Duodenal mucosa (tissue), 2 donors: ENCODE data around the gene NHERF2.
"Not testable (repeated sequence)": the region's sequence is repeated elsewhere in the genome, so short reads cannot be mapped to it uniquely, and the experiment has no call there.

Experiments used
- H3K27ac ChIP-seq: one replicate; pipeline ENCODE4 v1.7.0; 2013; ENCODE audit warnings: low read depth, low read length
- H3K27me3 ChIP-seq, 2 donors: one replicate each; pipeline ENCODE4 v1.7.0; 2013; ENCODE audit warnings: low read length in 2 of 2, control low read depth in 1 of 2; ENCODE audit not compliant: insufficient read depth in 2 of 2, control insufficient read depth in 1 of 2
- H3K36me3 ChIP-seq, 2 donors: one replicate each; pipeline ENCODE4 v1.7.0; 2013; ENCODE audit warnings: low read length in 2 of 2, control low read depth in 1 of 2; ENCODE audit not compliant: insufficient read depth in 2 of 2, control insufficient read depth in 1 of 2
- H3K4me1 ChIP-seq, 2 donors: one replicate each; pipeline ENCODE4 v1.7.0; 2013; ENCODE audit warnings: low read length in 2 of 2, control low read depth in 1 of 2; ENCODE audit not compliant: insufficient read depth in 2 of 2, control insufficient read depth in 1 of 2
- H3K4me3 ChIP-seq, 2 donors: one replicate each; pipeline ENCODE4 v1.7.0; 2013; ENCODE audit warnings: low read length in 2 of 2, low read depth in 1 of 2
- H3K9ac ChIP-seq, 2 donors: one replicate each; pipeline ENCODE4 v1.7.0; 2013; ENCODE audit warnings: low read length in 2 of 2, low read depth in 1 of 2
- H3K9me3 ChIP-seq, 2 donors: one replicate each; pipeline ENCODE4 v1.7.0; 2013; ENCODE audit warnings: low read length in 2 of 2, control low read depth in 1 of 2; ENCODE audit not compliant: control insufficient read depth in 1 of 2

Gene NHERF2

GRCh38 chr16:2007081-2007836, 19.4 kb upstream of the NHERF2 start:
- Histone ChIP-seq H3K9me3 (no peaks in the 10 kb centered on the region), H3K27ac (no peak overlapping the region), H3K36me3 (peaks cover 2 to 19% of the 10 kb centered on the region in 2 donors), H3K4me1 (peaks cover 35 to 44% of the 10 kb centered on the region in 2 donors), H3K27me3 (no peaks in the 10 kb centered on the region), H3K4me3 (peak overlapping the region; percentile 79 to 83), H3K9ac (peak overlapping the region; percentile 87 to 92)

GRCh38 chr16:2008009-2008526, 18.6 kb upstream of the NHERF2 start:
- Histone ChIP-seq H3K4me1 (peaks cover 35 to 44% of the 10 kb centered on the region in 2 donors), H3K27ac (peak overlapping the region; percentile 70), H3K36me3 (peaks cover 0 to 10% of the 10 kb centered on the region in 2 donors), H3K27me3 (no peaks in the 10 kb centered on the region), H3K4me3 (peak overlapping the region; percentile 79 to 83), H3K9me3 (no peaks in the 10 kb centered on the region), H3K9ac (peak overlapping the region; percentile 87 to 92)

GRCh38 chr16:2008631-2009163, 18.0 kb upstream of the NHERF2 start:
- H3K4me1 ChIP-seq, result peaks cover 35 to 44% of the 10 kb centered on the region in 2 donors
- H3K9me3 ChIP-seq, result no peaks in the 10 kb centered on the region
- no peaks in the 10 kb centered on the region for H3K27me3 ChIP-seq
- H3K36me3 ChIP-seq, result peaks cover 0 to 4% of the 10 kb centered on the region in 2 donors
- peak overlapping the region; percentile 70 for H3K27ac ChIP-seq
- H3K4me3 ChIP-seq, result peak overlapping the region; percentile 79 to 83
- peak overlapping the region; percentile 87 to 92 for H3K9ac ChIP-seq

- H3K4me1 ChIP-seq, result peaks cover 31 to 39% of the 10 kb centered on the region in 2 donors
Observed at GRCh38 chr16:2009164-2009711, 17.5 kb upstream of the NHERF2 start.

GRCh38 chr16:2009791-2010510, 16.8 kb upstream of the NHERF2 start, which contains the start of gene ZNF598:
Gene ZNF598, minus strand, starts transcription at chr16:2009821.
- peaks cover 29 to 33% of the 10 kb centered on the region in 2 donors for H3K4me1 ChIP-seq
- peak within 1 kb of the TSS; percentile 70 for H3K27ac ChIP-seq
- no peaks in the 10 kb centered on the region for H3K9me3 ChIP-seq
- H3K27me3 ChIP-seq, result no peaks in the 10 kb centered on the region
- H3K36me3 ChIP-seq, result peaks cover 0 to 4% of the 10 kb centered on the region in 2 donors
- peak within 1 kb of the TSS; percentile 87 to 92 for H3K9ac ChIP-seq
- peak within 1 kb of the TSS; percentile 79 to 84 for H3K4me3 ChIP-seq

More at GRCh38 chr16:2009164-2009711, 17.5 kb upstream of the NHERF2 start:
- Histone ChIP-seq H3K27ac (peak overlapping the region; percentile 70), H3K9ac (peak overlapping the region; percentile 87 to 92), H3K4me3 (peak overlapping the region; percentile 79 to 83), H3K27me3 (no peaks in the 10 kb centered on the region), H3K36me3 (peaks cover 0 to 4% of the 10 kb centered on the region in 2 donors), H3K9me3 (no peaks in the 10 kb centered on the region)

- H3K9me3 ChIP-seq, H3K36me3 ChIP-seq, H3K4me3 ChIP-seq, H3K9ac ChIP-seq, H3K27me3 ChIP-seq, H3K27ac ChIP-seq: not testable (repeated sequence)
- peaks cover 34 to 35% of the 10 kb centered on the region in 2 donors for H3K4me1 ChIP-seq
Observed at GRCh38 chr16:2011726-2012125, 15.0 kb upstream of the NHERF2 start.

GRCh38 chr16:2013527-2013926, 13.2 kb upstream of the NHERF2 start:
- peaks cover 16 to 20% of the 10 kb centered on the region in 2 donors for H3K4me1 ChIP-seq
- no peak overlapping the region for H3K27ac ChIP-seq
- no peak overlapping the region for H3K9ac ChIP-seq
- H3K4me3 ChIP-seq, result no peak overlapping the region
- H3K9me3 ChIP-seq, result no peaks in the 10 kb centered on the region
- H3K27me3 ChIP-seq, result no peaks in the 10 kb centered on the region
- H3K36me3 ChIP-seq, result no peaks in the 10 kb centered on the region

- Histone ChIP-seq H3K27ac (peak overlapping the region; percentile 30), H3K9ac (peak overlapping the region in 1 of 2 donors; percentile 20)
Observed at GRCh38 chr16:2015117-2015946, 11.4 kb upstream of the NHERF2 start.

GRCh38 chr16:2015947-2016208, 10.8 kb upstream of the NHERF2 start:
- H3K4me1 ChIP-seq, result peaks cover 5 to 7% of the 10 kb centered on the region in 2 donors
- H3K9me3 ChIP-seq, result no peaks in the 10 kb centered on the region
- H3K4me3 ChIP-seq, result no peak overlapping the region
- no peaks in the 10 kb centered on the region for H3K36me3 ChIP-seq
- H3K27ac ChIP-seq, result no peak overlapping the region
- H3K27me3 ChIP-seq, result peaks cover 17 to 18% of the 10 kb centered on the region in 2 donors
- peak overlapping the region in 1 of 2 donors; percentile 20 for H3K9ac ChIP-seq

More at GRCh38 chr16:2015117-2015946, 11.4 kb upstream of the NHERF2 start:
- H3K36me3 ChIP-seq, result no peaks in the 10 kb centered on the region
- H3K4me1 ChIP-seq, result peaks cover 9 to 11% of the 10 kb centered on the region in 2 donors
- H3K9me3 ChIP-seq, result no peaks in the 10 kb centered on the region
- H3K4me3 ChIP-seq, result no peak overlapping the region
- peaks cover 11 to 17% of the 10 kb centered on the region in 2 donors for H3K27me3 ChIP-seq
